HEK293T (cell line): Measurements from ENCODE around the gene LRPPRC.

Experiments
- CTCF ChIA-PET: fragments of 350-600 bp; formaldehyde crosslinking; extraction: SDS; loops from one replicate; lab custom pipeline; 2021; ENCODE audit warnings: antibody characterized with exemption, inconsistent platforms; lab: Yijun Ruan, JAX
- POLR2A ChIA-PET: fragments of 350-600 bp; formaldehyde crosslinking; extraction: SDS; loops from one replicate; lab custom pipeline; 2020; ENCODE audit warnings: antibody characterized with exemption, inconsistent platforms; lab: Yijun Ruan, JAX
- DNase-seq: peaks from one replicate; pipeline ENCODE4 v3.0.0; 2012; ENCODE audit warnings: mixed read lengths; ENCODE audit errors: extremely low spot score
- ARNT ChIP-seq: fragments of 450-650 bp; IDR thresholded peaks from 2 replicates; pipeline ENCODE4 v1.6.1; 2017; ENCODE audit warnings: mild to moderate bottlenecking
- BHLHE40 ChIP-seq: fragments of 450-650 bp; IDR thresholded peaks from 2 replicates; pipeline ENCODE4 v1.6.1; 2016; ENCODE audit warnings: mild to moderate bottlenecking, moderate library complexity, borderline replicate concordance
- CTBP1 ChIP-seq: fragments of 450-650 bp; IDR thresholded peaks from 2 replicates; pipeline ENCODE4 v1.6.1; 2016; ENCODE audit warnings: borderline replicate concordance
- ELF4 ChIP-seq: fragments of 450-650 bp; IDR thresholded peaks from 2 replicates; pipeline ENCODE4 v1.6.1; 2017; ENCODE audit warnings: antibody characterized with exemption
- FOXA1 ChIP-seq: fragments of 450-650 bp; IDR thresholded peaks from 2 replicates; pipeline ENCODE4 v1.6.1; 2016; ENCODE audit warnings: mild to moderate bottlenecking
- FOXK2 ChIP-seq: fragments of 450-650 bp; IDR thresholded peaks from 2 replicates; pipeline ENCODE4 v1.6.1; 2016; ENCODE audit warnings: mild to moderate bottlenecking
- FOXM1 ChIP-seq: fragments of 450-650 bp; IDR thresholded peaks from 2 replicates; pipeline ENCODE4 v1.6.1; 2017; ENCODE audit warnings: mild to moderate bottlenecking, borderline replicate concordance
- HDGF ChIP-seq: fragments of 450-650 bp; IDR thresholded peaks from 2 replicates; pipeline ENCODE4 v1.6.1; 2017; ENCODE audit warnings: antibody characterized with exemption, borderline replicate concordance
- L3MBTL2 ChIP-seq: fragments of 450-650 bp; conservative IDR thresholded peaks from 2 replicates; pipeline ENCODE4 v1.6.1; 2016; ENCODE audit warnings: mild to moderate bottlenecking
- LEF1 ChIP-seq: fragments of 450-650 bp; IDR thresholded peaks from 2 replicates; pipeline ENCODE4 v1.6.1; 2017; ENCODE audit warnings: mild to moderate bottlenecking, borderline replicate concordance
- NFRKB ChIP-seq: fragments of 450-650 bp; IDR thresholded peaks from 2 replicates; pipeline ENCODE4 v1.6.1; 2016; ENCODE audit warnings: mild to moderate bottlenecking, moderate library complexity
- SP1 ChIP-seq: fragments of 450-650 bp; IDR thresholded peaks from 2 replicates; pipeline ENCODE4 v1.6.1; 2017
- SUZ12 ChIP-seq: fragments of 450-650 bp; IDR thresholded peaks from 2 replicates; pipeline ENCODE4 v1.6.1; 2016; ENCODE audit warnings: mild to moderate bottlenecking
- TARDBP ChIP-seq: fragments of 450-650 bp; IDR thresholded peaks from 2 replicates; pipeline ENCODE4 v1.6.1; 2016
- ZNF384 ChIP-seq: fragments of 450-650 bp; IDR thresholded peaks from 2 replicates; pipeline ENCODE4 v1.6.1; 2016
- TF ChIP-seq, protein P1 (sequence below): fragments of 450-650 bp; IDR thresholded peaks from 2 replicates; pipeline ENCODE4 v1.6.1; 2016

Gene LRPPRC

GRCh38 chr2:43950383-43951008, 45.3 kb downstream of the LRPPRC start:
- CTCF ChIA-PET, result no interaction called here
- POLR2A ChIA-PET, result no interaction called here
- TF ChIP-seq HDGF (no peak), LEF1 (no peak), TARDBP (no peak), CTBP1 (no peak), ELF4 (no peak), FOXA1 (no peak), ZNF384 (no peak), FOXK2 (no peak), SP1 (no peak)
- TF ChIP-seq, protein P1, sequence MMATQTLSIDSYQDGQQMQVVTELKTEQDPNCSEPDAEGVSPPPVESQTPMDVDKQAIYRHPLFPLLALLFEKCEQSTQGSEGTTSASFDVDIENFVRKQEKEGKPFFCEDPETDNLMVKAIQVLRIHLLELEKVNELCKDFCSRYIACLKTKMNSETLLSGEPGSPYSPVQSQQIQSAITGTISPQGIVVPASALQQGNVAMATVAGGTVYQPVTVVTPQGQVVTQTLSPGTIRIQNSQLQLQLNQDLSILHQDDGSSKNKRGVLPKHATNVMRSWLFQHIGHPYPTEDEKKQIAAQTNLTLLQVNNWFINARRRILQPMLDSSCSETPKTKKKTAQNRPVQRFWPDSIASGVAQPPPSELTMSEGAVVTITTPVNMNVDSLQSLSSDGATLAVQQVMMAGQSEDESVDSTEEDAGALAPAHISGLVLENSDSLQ, result no peak
- DNase-seq, result peak; percentile 10

GRCh38 chr2:43948370-43948769, 47.4 kb downstream of the LRPPRC start:
- TF ChIP-seq CTBP1, result no peak
- TF ChIP-seq SUZ12, result no peak
- TF ChIP-seq ARNT, result no peak
- TF ChIP-seq, protein P1, result peak; percentile 57
- no peak for TF ChIP-seq LEF1
- ChIA-PET CTCF (no interaction called here), POLR2A (no interaction called here)
- DNase-seq, result no peak

- CTCF ChIA-PET, result no interaction called here
- TF ChIP-seq ZNF384, result no peak
- TF ChIP-seq FOXA1, result no peak
- no peak for TF ChIP-seq HDGF
- no peak for TF ChIP-seq FOXM1
- TF ChIP-seq ELF4, result no peak
- no peak for TF ChIP-seq CTBP1
- no peak for TF ChIP-seq TARDBP
- no peak for TF ChIP-seq L3MBTL2
- no peak for TF ChIP-seq BHLHE40
- POLR2A ChIA-PET, result no interaction called here
- no peak for DNase-seq
Observed at GRCh38 chr2:43946685-43947084, 49.1 kb downstream of the LRPPRC start.

GRCh38 chr2:43945439-43945838, 50.4 kb downstream of the LRPPRC start:
- POLR2A ChIA-PET, result no interaction called here
- DNase-seq, result no peak
- CTCF ChIA-PET, result no interaction called here
- TF ChIP-seq ARNT, result no peak
- TF ChIP-seq, protein P1, result no peak
- no peak for TF ChIP-seq SUZ12
- TF ChIP-seq ELF4, result no peak
- no peak for TF ChIP-seq NFRKB
- TF ChIP-seq BHLHE40, result no peak
- TF ChIP-seq ZNF384, result no peak

DNA sequence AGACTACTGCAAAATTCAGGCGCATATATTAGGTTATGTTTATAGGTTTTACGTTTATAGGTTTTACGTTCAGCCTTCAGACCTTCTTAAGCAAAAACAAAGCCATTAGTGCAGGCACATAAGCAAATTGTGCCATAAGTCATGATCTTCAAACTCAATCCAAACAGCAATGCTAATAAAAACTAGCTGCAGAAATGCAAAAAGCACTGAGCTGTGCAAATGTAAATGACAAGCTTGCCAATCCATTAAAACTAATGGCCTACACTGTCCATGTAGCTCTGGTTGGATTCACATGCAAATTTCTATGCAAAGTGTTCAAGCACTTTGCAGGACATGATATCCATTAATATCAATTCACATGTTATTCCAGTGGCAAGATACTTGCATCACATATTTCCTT, 50.9 kb downstream of the LRPPRC start:
- ChIA-PET POLR2A (no interaction called here), CTCF (no interaction called here)
- no peak for DNase-seq
- TF ChIP-seq SUZ12 (no peak), L3MBTL2 (no peak), CTBP1 (no peak), ARNT (no peak), SP1 (no peak), TARDBP (no peak), NFRKB (no peak), LEF1 (no peak), ELF4 (no peak), FOXA1 (no peak), FOXM1 (no peak), BHLHE40 (no peak), FOXK2 (no peak), HDGF (no peak), ZNF384 (no peak)
- TF ChIP-seq, protein P1, result no peak

DNA sequence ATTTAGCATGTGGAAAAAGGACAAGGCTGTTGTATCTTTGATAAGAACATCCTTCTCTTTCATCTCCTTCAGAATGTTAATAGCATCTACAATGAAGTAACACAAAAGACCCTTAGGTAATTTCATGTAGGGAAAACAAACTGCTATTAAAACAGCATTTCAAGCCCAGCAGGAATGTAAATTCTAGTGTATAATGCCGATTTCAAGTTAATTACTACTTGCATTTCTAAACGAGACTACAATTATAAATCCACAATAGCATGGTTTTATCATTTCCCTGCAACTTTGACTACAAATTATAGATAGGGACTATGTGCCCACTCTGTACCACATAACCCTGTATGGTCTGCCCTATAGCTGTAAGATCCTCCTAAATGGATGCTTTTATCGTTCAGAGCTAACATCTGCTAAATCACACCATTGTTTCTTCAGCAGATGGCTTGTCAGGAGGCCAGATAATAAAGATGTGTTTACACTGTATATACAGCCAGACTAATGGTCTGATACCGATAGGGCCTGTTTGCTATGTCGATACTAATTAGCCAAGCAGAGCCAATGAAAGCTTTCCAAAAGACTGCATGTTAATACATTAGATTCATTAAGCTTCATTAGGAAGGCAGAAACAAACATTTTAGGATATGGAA, 51.9 kb downstream of the LRPPRC start:
- ChIA-PET CTCF (no interaction called here), POLR2A (no interaction called here)
- DNase-seq, result no peak
- TF ChIP-seq NFRKB (no peak), ZNF384 (no peak), HDGF (no peak), ELF4 (no peak), CTBP1 (no peak), ARNT (no peak), FOXM1 (no peak), SP1 (no peak), FOXA1 (no peak), SUZ12 (no peak), BHLHE40 (no peak), FOXK2 (no peak), TARDBP (no peak), L3MBTL2 (no peak), LEF1 (no peak)
- TF ChIP-seq, protein P1, result no peak
